ENCODE results near the gene RNU6-1.

RNU6-1 gene

GRCh38 chr15:67843092-67843501 lies 3.3 kb upstream of the RNU6-1 start (continued):
- TF ChIP-seq EGR2 (tag by site-specific recombination; IDR thresholded peaks at IDR 0.05; ENCODE audit: low read depth) (peak; percentile 91), ZIC2 (tag by site-specific recombination; IDR thresholded peaks at IDR 0.05) (no peak), ZNF558 (tag by site-specific recombination; IDR thresholded peaks at IDR 0.05) (no peak), ZFHX2 (tag by site-specific recombination; conservative IDR thresholded peaks at IDR 0.05) (peak; percentile 84), PRDM10 (tag by site-specific recombination; IDR thresholded peaks at IDR 0.05) (peak; percentile 88), BCL11A (tag by site-specific recombination; IDR thresholded peaks at IDR 0.05; ENCODE audit: low read depth) (no peak), ZNF830 (tag by site-specific recombination; IDR thresholded peaks at IDR 0.05; ENCODE audit: low read depth) (no peak), ZNF324 (tag by site-specific recombination; IDR thresholded peaks at IDR 0.05) (no peak), ZNF157 (tag by site-specific recombination; IDR thresholded peaks at IDR 0.05) (no peak), ZNF16 (tag by site-specific recombination; IDR thresholded peaks at IDR 0.05; ENCODE audit: low read depth) (no peak), WT1 (tag by site-specific recombination; IDR thresholded peaks at IDR 0.05) (no peak), INSM2 (tag by site-specific recombination; IDR thresholded peaks at IDR 0.05) (no peak), ZNF660 (tag by site-specific recombination; IDR thresholded peaks at IDR 0.05) (no peak), ZNF202 (tag by site-specific recombination; IDR thresholded peaks at IDR 0.05; ENCODE audit: borderline replicate concordance) (no peak)
- TF ChIP-seq, protein P1, sequence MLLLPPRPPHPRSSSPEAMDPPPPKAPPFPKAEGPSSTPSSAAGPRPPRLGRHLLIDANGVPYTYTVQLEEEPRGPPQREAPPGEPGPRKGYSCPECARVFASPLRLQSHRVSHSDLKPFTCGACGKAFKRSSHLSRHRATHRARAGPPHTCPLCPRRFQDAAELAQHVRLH (tag by site-specific recombination; IDR thresholded peaks at IDR 0.05), result no peak
- TF ChIP-seq, protein P2, sequence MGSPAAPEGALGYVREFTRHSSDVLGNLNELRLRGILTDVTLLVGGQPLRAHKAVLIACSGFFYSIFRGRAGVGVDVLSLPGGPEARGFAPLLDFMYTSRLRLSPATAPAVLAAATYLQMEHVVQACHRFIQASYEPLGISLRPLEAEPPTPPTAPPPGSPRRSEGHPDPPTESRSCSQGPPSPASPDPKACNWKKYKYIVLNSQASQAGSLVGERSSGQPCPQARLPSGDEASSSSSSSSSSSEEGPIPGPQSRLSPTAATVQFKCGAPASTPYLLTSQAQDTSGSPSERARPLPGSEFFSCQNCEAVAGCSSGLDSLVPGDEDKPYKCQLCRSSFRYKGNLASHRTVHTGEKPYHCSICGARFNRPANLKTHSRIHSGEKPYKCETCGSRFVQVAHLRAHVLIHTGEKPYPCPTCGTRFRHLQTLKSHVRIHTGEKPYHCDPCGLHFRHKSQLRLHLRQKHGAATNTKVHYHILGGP (tag by site-specific recombination; IDR thresholded peaks at IDR 0.05), result no peak
- TF ChIP-seq, protein P3, sequence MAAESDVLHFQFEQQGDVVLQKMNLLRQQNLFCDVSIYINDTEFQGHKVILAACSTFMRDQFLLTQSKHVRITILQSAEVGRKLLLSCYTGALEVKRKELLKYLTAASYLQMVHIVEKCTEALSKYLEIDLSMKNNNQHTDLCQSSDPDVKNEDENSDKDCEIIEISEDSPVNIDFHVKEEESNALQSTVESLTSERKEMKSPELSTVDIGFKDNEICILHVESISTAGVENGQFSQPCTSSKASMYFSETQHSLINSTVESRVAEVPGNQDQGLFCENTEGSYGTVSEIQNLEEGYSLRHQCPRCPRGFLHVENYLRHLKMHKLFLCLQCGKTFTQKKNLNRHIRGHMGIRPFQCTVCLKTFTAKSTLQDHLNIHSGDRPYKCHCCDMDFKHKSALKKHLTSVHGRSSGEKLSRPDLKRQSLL (tag by site-specific recombination; IDR thresholded peaks at IDR 0.05), result no peak

DNA sequence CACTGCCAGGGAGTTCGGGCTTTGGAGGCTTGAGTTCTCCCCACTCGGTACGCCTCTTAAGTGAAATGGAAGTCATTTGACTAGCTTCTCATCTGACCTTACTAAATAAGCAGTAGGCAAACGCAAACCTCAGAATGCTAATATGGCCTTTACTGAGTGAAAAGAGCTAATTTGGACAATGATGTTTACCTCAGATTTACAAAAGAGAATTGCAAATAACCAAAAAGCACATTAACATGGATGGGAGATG lies 1.6 kb upstream of the RNU6-1 start:
- Histone ChIP-seq H3K4me3 (ENCODE audit: low read depth, low read length) (no peak overlapping the region), H3K9me3 (ENCODE audit: control insufficient read depth, insufficient read depth, low read depth, low read length) (no peaks in the 10 kb centered on the region), H3K4me1 (ENCODE audit: control insufficient read depth, insufficient read depth, low read length) (no peaks in the 10 kb centered on the region), H3K36me3 (ENCODE audit: control insufficient read depth in 2 of 2, insufficient read depth in 1 of 2, low read length in 2 of 2) (no peaks in the 10 kb centered on the region), H3K27ac (ENCODE audit: extremely low read depth, low read depth, low read length) (no peak overlapping the region)
- TF ChIP-seq ZNF214 (tag by site-specific recombination; IDR thresholded peaks at IDR 0.05; ENCODE audit: borderline replicate concordance), result no peak
- no peak for TF ChIP-seq KLF16 (tag by site-specific recombination; IDR thresholded peaks at IDR 0.05)
- no peak for TF ChIP-seq ZNF792 (tag by site-specific recombination; IDR thresholded peaks at IDR 0.05)
- TF ChIP-seq ZNF16 (tag by site-specific recombination; IDR thresholded peaks at IDR 0.05; ENCODE audit: low read depth), result 0 out of 2 replicates have a peak, but pooled peaks have one; percentile 7
- TF ChIP-seq, protein P4, sequence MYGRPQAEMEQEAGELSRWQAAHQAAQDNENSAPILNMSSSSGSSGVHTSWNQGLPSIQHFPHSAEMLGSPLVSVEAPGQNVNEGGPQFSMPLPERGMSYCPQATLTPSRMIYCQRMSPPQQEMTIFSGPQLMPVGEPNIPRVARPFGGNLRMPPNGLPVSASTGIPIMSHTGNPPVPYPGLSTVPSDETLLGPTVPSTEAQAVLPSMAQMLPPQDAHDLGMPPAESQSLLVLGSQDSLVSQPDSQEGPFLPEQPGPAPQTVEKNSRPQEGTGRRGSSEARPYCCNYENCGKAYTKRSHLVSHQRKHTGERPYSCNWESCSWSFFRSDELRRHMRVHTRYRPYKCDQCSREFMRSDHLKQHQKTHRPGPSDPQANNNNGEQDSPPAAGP (tag by site-specific recombination; IDR thresholded peaks at IDR 0.05), result 0 out of 2 replicates have a peak, but pooled peaks have one; percentile 3
- no peak for TF ChIP-seq ZNF433 (tag by site-specific recombination; IDR thresholded peaks at IDR 0.05; ENCODE audit: low read depth)
- TF ChIP-seq GLI4 (tag by site-specific recombination; IDR thresholded peaks at IDR 0.05), result no peak
- TF ChIP-seq ZNF623 (tag by site-specific recombination; IDR thresholded peaks at IDR 0.05), result no peak
- TF ChIP-seq, protein P5, sequence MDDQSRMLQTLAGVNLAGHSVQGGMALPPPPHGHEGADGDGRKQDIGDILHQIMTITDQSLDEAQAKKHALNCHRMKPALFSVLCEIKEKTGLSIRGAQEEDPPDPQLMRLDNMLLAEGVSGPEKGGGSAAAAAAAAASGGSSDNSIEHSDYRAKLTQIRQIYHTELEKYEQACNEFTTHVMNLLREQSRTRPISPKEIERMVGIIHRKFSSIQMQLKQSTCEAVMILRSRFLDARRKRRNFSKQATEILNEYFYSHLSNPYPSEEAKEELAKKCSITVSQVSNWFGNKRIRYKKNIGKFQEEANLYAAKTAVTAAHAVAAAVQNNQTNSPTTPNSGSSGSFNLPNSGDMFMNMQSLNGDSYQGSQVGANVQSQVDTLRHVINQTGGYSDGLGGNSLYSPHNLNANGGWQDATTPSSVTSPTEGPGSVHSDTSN (CRISPR knock-in tag; IDR thresholded peaks at IDR 0.05), result no peak
- ChIA-PET CTCF (interaction anchor here (0.6 to 1.1 kb wide), 2 partner anchors 21 to 83 kb away, joined by 3 to 4 read pairs; no protein-coding TSS in a partner anchor), POLR2A (interaction anchor here (0.6 to 1.5 kb wide), 4 partner anchors 212 to 886 kb away, joined by 3 to 7 read pairs (median 6); partner anchors contain the start of gene CLN6)

Data from HEK293 (cell line).